Measurements from ENCODE around the gene PRPF40B. TPM values are rescaled to one million over a fixed set of nuclear protein-coding genes. Genes with fewer than 3 reads are reported as not detected.

Gene PRPF40B
- total and polyA plus RNA-seq, 8 donors, result 16.0 to 27.5 (median 23.5) TPM

DNA sequence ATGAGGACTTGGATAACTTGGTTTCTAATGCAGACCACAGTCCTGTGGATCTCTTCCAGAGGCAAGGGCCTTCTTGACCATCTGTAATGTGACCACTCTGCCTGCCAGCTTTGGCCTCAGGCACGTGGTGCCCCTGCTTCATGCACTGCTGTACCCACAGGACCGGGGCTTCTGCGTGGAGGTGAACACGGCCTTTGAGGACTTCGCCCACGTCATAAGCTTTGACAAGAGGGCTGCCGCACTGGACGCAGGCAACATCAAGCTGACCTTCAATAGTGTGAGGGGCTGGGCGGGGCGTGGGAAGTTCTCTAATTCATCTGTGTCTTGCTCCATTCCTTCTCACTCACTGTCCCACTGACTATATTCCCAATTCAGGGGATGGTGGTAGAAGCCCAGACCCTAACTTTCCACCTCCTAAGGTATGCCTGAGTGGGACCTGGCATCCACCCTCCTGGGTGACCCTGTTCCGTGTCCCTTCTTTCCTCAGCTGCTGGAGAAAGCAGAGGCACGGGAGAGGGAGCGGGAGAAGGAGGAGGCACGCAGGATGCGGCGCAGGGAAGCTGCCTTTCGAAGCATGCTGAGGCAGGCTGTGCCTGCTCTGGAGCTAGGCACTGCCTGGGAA is 18.5 kb downstream of the PRPF40B start:
- Histone ChIP-seq H3K9me3 (no peaks in the 10 kb centered on the region), H3K36me3 (peaks cover 0 to 48% of the 10 kb centered on the region in 2 donors), H3K27me3 (no peaks in the 10 kb centered on the region), H3K4me1 (peaks cover 6 to 33% of the 10 kb centered on the region in 2 donors), H3K4me3 (no peak overlapping the region), H3K27ac (no peak overlapping the region)
- DNase-seq (no peak), ATAC-seq (no peak)
- intact Hi-C loops (cut with DNase I), result no loop called here
- TF ChIP-seq, protein P1, sequence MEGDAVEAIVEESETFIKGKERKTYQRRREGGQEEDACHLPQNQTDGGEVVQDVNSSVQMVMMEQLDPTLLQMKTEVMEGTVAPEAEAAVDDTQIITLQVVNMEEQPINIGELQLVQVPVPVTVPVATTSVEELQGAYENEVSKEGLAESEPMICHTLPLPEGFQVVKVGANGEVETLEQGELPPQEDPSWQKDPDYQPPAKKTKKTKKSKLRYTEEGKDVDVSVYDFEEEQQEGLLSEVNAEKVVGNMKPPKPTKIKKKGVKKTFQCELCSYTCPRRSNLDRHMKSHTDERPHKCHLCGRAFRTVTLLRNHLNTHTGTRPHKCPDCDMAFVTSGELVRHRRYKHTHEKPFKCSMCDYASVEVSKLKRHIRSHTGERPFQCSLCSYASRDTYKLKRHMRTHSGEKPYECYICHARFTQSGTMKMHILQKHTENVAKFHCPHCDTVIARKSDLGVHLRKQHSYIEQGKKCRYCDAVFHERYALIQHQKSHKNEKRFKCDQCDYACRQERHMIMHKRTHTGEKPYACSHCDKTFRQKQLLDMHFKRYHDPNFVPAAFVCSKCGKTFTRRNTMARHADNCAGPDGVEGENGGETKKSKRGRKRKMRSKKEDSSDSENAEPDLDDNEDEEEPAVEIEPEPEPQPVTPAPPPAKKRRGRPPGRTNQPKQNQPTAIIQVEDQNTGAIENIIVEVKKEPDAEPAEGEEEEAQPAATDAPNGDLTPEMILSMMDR (IDR thresholded peaks at IDR 0.05), result no peak

- no peak overlapping the region for H3K27ac ChIP-seq
- peaks cover 0 to 53% of the 10 kb centered on the region in 2 donors for H3K36me3 ChIP-seq
- no peak for ATAC-seq
Measured at GRCh38 chr12:49642370-49642802, 19.0 kb downstream of the PRPF40B start.

DNA sequence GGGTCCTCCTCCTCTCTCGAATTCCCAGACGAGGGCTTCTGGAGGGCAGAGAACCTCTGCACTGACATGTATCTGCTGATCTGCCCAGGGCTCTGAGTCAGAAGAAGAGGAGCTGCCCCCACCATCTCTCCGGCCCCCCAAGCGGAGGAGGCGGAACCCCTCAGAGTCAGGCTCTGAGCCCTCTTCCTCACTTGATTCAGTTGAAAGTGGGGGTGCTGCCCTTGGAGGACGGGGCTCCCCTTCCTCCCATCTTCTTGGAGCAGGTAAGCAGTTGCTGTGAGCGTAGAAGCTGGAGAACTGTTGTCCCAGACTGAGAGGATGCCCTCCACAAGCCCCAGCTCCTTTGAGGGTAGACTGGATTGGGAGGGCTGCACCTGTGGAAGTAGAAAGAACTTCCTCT is 19.8 kb downstream of the PRPF40B start:
- DNase-seq (no peak), ATAC-seq (no peak)
- Histone ChIP-seq H3K4me3 (no peak overlapping the region), H3K27me3 (no peaks in the 10 kb centered on the region), H3K27ac (no peak overlapping the region), H3K4me1 (peaks cover 8 to 37% of the 10 kb centered on the region in 2 donors), H3K9me3 (no peaks in the 10 kb centered on the region), H3K36me3 (peaks cover 0 to 61% of the 10 kb centered on the region in 2 donors)
- intact Hi-C loops (cut with DNase I), result no loop called here
- TF ChIP-seq, protein P1 (IDR thresholded peaks at IDR 0.05), result no peak

More at GRCh38 chr12:49642370-49642802, 19.0 kb downstream of the PRPF40B start:
- Histone ChIP-seq H3K9me3 (no peaks in the 10 kb centered on the region), H3K4me1 (peaks cover 6 to 34% of the 10 kb centered on the region in 2 donors), H3K4me3 (no peak overlapping the region), H3K27me3 (no peaks in the 10 kb centered on the region)
- intact Hi-C loops (cut with DNase I), result no loop called here
- TF ChIP-seq, protein P1 (IDR thresholded peaks at IDR 0.05), result no peak
- no peak for DNase-seq

DNA sequence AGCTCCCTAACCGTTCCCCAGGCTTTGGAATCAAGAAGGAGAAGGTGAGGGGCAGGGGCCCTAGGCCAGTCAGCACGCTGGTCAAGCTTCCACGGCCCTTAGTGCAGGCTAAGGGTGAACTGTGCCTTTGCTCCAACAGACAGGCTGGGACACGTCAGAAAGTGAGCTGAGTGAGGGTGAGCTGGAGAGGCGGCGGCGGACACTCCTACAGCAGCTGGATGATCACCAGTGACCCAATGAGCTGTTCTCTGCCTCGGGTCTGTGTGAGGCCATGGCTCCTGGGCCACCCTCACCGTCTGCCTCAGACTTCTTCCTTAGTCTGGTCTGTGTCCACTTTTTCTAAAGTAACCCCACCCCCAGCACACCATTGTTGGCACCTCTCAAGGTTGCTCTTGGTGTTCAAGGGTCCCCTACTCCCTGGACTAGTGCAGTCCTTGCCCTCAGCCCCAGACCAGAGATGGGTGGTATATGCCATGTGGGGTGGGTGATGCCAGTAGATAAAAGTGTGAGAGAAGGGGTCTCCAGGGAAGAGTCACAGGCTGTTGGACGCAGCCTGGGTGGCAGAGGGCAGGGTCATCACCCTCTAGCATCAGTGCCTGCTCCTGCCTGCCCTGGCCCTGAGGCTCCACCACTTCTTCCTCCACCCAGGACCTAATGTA is 20.7 kb downstream of the PRPF40B start:
- Histone ChIP-seq H3K27me3 (no peaks in the 10 kb centered on the region), H3K27ac (no peak overlapping the region), H3K9me3 (no peaks in the 10 kb centered on the region), H3K4me1 (peaks cover 11 to 47% of the 10 kb centered on the region in 2 donors), H3K36me3 (peaks cover 0 to 70% of the 10 kb centered on the region in 2 donors), H3K4me3 (no peak overlapping the region)
- intact Hi-C loops (cut with DNase I), result loop anchor here in 1 of 2 donors (2.0 kb wide), 1 partner anchor 65 kb away; no protein-coding TSS in a partner anchor
- DNase-seq, result no peak
- no peak for ATAC-seq
- TF ChIP-seq, protein P1 (IDR thresholded peaks at IDR 0.05), result no peak

GRCh38 chr12:49644620-49644994 is 21.2 kb downstream of the PRPF40B start:
- Histone ChIP-seq H3K4me1 (peaks cover 11 to 49% of the 10 kb centered on the region in 2 donors), H3K27me3 (no peaks in the 10 kb centered on the region), H3K36me3 (peaks cover 0 to 75% of the 10 kb centered on the region in 2 donors), H3K9me3 (no peaks in the 10 kb centered on the region), H3K4me3 (no peak overlapping the region), H3K27ac (peak overlapping the region in 1 of 2 donors; percentile 24)
- DNase-seq (peak; percentile 72 to 88 (median 84)), ATAC-seq (peak; percentile 84)
- intact Hi-C loops (cut with DNase I), result loop anchor here in 1 of 2 donors (2.0 kb wide), 1 partner anchor 64 kb away; no protein-coding TSS in a partner anchor
- TF ChIP-seq, protein P1 (IDR thresholded peaks at IDR 0.05), result peak; percentile 92 to 95
